Stimulated activated CD8-positive, alpha-beta memory T cell treated with anti-CD3 and anti-CD28 coated beads, Interleukin-12 subunit alpha, Interleukin-12 subunit beta, amount 100 ng/mL, for 4 hours (primary cell): Measurements from ENCODE around the gene PARD3B.

Experiments used
- DNase-seq: peaks from one replicate; pipeline ENCODE4 v3.0.0-alpha.2; 2020; ENCODE audit warnings: low read depth

Gene PARD3B

DNA sequence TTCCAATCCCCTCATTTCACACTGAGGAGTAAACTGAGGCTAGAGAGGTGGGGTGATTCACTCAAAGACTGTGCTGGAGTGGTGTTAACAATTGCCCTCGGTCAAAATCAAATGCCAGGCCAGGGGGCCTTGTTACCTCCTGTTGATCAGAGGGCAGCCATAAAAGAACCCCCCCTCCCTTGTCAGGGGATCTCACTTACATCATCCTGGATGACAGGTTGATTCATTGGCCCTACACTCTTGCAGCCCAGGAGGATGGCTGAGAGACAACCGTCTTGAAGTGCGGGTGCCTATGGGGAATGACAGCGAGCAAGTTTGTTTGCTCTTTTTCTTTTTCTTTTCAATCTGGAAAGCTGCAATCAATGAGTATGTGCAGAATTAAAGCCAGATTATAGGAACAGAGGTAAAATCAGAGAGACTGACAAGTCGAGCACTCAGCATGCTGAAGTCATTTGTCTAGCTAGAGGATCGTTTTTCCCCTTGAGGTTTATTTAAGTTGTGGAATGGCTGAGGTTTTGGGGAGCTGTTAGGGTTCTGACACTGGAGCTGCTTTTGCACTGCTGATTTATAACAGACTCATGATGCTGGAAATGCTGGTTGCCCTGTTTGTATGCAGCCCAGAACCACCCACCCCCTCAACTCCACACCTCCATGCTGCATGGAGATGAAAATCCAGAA, 1110.6 kb downstream of the PARD3B start:
- no peak for DNase-seq

DNA sequence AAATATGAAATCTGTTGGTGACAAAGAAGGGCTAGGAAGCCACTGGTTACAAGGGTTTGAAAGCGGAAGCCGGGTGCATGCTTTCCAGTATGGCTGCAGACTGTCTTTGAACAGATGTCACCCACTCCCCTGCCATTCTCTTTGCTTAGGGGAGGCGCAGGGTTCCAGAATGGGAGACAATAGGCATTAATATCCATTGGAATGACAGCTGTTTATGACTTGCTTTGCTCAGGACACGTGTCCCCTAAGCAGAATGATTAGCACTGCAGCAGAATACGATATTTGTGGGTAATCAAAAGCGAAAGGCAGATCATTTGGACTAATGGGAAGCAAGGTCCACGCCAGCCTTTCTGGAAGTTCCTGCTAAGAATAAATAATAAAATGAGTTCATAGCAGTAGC, 1111.2 kb downstream of the PARD3B start:
- no peak for DNase-seq

DNA sequence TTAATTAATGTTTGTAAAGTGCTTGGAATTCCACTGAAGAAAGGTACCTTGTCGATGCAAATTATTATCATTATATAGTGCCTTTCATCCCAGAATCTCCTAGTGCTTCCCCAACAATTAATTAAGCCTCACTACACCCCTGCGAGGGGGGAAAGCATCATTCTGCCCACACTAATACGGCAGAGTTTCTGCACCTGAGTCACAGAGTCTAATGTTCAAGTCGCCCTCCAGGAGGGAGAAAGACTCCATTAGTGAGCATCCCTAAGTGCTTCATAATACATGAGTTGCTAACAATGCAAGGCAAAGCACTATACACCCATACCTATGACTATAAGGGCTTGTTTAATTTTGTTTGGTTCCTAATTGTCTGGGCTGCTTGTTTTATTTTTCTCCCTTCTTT, 1111.7 kb downstream of the PARD3B start:
- DNase-seq, result no peak

DNA sequence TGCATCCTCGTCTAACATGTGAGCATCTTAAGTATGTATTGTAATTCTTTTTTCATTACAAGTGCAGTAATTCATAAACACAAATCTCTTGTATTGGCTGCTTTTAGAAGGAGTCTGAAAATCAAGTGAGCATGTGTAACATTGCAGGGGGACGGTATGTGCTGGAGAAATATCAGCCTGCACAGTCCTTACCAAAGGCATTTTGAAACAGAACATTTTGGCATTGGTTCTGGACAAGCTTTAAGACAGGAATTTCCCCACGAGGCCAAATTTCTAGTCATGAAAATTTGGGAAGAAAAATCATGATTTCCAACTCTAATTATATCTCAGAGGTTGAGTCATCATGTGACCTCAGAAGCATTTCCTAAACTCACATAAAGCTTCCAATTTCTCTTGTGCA, 1112.3 kb downstream of the PARD3B start:
- no peak for DNase-seq

DNA sequence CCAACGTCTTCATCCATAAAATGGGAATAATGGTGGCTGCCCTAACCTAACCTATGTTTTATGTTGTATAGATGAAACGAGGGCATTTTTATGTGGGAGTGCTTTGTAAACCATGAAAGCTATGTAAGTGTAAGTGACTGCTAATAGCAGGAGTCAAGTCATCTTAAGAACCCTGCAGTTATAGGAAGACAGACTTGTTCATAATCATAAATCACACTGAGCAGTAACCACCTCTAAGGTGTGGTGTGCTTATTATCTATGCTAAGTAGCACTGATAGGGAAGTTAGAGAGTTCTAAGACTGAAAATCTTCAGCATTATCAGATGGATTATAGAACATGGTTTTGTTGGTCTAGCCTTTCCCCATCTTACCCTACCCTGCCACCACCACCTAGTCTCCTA, 1112.8 kb downstream of the PARD3B start:
- DNase-seq, result no peak

DNA sequence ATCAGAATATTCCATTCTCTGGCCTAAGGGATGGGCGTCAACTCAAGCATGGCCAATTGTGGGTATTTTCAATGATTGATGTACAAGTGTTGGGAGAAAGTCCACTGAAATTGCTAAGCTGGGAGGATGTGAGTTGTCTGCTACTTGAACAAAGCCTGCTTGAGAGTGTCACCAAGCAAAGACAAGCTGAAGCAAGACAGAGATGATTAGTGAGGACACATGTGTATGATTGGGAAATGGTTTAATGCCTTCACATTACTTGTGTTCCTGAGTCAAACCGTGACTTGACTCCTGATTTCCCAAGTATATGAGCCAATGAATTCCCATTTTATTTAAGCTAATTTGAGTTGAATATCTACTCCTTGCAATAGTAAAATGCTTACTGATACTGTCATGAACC, 1113.3 kb downstream of the PARD3B start:
- DNase-seq, result no peak

DNA sequence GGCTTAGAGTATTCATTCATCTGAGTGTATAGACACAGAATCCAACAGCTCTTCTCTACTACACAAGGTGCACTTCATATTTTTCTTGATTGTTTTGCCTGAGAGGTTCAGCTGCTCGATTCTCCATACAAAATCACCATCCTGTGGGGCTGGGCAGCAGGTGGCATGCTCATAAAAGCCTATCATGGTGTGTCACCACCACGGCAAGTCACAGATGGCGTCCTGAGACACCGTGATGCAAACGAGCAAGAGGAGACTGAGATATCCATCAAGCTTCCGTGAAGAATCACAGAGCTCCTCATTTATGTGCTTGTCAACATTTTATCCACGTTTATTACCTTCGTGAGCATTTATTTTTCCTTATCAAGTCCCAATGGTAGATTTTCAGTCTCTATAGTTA, 1114.6 kb downstream of the PARD3B start:
- no peak for DNase-seq

DNA sequence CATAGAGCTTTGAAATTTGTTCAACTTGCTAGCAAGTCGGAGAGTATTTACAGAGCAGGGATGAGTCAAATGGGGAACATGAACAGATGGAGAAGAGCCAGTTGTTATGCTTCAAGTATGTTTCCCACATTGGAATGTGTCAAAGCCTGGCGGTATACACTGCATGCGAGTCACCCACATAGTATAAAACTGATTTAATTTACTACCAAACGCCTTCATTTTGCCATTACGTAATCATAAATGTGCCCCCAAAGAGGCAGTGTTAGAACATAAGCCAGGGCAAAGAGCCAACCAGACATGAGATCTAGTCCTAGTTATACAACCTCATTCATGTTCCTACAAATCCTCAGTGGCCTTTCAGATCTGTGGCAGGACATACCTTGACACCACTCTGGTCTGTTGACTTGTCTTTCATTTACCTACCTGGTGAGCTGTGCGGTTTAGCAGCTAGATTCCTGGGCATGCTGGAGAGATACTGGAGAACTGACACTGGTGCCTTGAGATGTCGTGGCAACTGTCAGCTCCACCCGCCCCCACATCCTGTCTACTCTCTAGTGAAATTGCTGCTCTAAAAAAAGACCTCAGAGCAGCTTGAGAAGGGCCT, 1115.3 kb downstream of the PARD3B start:
- DNase-seq, result no peak

DNA sequence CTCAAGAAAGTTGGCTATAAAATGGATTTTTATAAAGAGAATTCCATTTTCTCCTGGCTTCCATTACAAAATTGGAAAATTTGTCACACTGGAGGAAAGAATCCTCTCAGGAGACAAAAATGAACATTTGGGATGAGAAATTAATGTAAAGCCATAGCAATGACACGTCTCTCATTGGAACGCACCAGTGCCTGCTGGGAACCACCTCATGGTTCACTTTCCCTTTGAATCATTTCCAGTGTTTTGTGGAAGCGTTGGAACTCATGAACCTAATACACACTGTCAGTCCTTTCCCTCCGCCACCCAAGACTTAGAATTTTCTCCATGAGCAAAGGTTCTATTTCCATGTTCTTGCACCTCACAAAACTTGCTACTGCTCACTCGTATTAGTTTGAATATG, 1116.0 kb downstream of the PARD3B start:
- no peak for DNase-seq

DNA sequence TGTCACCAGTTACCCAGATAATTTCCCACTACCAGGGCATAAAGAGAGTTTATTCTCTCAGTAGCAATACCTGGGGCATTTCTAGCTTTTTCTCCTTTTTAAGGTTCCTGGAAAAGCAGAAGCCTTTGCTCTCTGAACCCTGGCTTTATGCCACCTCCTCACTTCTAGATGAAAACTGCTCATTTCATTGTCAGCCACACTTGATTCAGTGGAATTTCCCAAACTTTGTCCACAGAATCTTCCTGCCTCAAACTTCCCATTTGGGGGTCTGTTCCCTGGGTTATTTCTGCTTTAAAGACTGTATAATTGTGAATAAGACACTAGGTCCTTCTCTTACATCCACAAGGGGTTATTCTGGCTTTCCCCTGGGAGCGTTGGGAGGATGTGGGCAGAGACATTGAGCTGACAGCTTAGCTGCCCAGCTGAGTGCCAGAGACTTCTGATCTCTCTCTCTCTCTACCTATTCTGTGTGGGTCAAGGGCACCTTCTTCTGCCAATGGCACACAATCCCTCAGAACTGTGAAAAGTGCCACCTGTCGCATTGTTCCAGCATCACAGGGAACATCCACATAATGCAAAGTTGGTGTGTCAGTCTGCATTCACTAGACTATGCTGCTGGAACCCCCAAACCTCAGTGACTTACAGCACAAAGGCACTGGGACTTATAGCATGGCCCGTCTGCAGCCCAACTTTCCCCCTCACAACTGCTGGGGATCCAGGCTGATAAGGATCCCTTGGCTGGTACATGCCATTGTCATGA, 1117.1 kb downstream of the PARD3B start:
- no peak for DNase-seq

DNA sequence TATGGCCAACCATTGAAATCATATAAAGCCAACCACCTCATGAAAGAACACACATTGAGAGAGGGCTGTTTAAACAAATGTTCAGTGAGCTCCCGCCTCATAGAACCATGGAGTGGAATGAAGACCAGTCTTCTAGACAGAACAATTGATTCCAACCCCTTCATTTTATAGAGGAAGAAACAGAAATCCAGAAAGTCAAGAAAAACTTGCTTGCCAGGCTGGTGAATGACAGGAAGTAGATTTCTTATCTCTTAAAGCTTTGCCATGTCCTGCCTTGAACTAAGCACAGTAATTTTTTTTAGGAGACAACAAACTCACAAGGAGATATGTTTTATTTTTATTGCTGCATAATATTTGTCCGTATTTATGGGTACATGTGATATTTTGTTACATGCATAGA, 1120.5 kb downstream of the PARD3B start:
- DNase-seq, result no peak
